ENCODE data around the gene KCND2.

The KCND2 gene

DNA sequence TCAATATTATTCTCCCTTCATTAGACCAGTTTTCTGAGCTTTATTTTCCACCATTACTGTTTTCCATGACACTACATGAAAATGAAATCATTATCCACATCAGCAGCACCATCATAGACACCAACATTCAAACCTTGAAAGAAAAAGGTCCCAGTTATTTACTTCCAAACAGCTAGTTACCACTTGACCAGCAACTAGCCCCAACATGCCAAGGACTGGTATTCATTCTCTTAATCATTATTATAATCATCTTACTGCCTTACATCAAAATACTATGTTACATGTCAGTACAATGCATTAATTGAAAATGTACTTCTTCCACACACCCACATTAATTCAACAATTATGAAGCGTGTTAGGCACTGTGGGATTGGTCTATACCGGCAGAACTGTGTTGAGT lies 385.5 kb downstream of the KCND2 start:
- no peak for DNase-seq (ENCODE audit: low read depth)
- TF ChIP-seq, protein P1, sequence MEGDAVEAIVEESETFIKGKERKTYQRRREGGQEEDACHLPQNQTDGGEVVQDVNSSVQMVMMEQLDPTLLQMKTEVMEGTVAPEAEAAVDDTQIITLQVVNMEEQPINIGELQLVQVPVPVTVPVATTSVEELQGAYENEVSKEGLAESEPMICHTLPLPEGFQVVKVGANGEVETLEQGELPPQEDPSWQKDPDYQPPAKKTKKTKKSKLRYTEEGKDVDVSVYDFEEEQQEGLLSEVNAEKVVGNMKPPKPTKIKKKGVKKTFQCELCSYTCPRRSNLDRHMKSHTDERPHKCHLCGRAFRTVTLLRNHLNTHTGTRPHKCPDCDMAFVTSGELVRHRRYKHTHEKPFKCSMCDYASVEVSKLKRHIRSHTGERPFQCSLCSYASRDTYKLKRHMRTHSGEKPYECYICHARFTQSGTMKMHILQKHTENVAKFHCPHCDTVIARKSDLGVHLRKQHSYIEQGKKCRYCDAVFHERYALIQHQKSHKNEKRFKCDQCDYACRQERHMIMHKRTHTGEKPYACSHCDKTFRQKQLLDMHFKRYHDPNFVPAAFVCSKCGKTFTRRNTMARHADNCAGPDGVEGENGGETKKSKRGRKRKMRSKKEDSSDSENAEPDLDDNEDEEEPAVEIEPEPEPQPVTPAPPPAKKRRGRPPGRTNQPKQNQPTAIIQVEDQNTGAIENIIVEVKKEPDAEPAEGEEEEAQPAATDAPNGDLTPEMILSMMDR (conservative IDR thresholded peaks at IDR 0.05; ENCODE audit: low read depth, low read length): no peak
- no peak overlapping the region for H3K4me3 ChIP-seq (ENCODE audit: low read length)

DNA sequence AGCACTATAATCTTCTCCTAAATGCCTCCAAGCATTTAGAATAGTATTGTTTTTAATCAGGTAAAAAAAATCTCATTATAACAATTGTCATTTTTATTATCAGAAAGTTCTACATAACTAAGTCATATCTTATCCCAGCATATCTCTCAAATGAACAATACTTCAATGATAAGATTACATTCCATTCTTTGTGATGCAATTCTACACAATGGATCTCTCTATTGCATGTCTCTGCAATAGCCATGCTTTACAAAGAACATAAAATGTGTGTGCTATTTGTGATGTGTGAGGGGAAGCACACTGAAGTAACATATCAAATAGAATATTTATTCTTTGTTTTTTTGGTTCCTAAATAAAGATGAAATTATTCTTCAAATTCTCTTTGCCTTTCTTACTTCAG lies 389.3 kb downstream of the KCND2 start:
- TF ChIP-seq, protein P1 (conservative IDR thresholded peaks at IDR 0.05; ENCODE audit: low read depth, low read length): no peak
- H3K4me3 ChIP-seq (ENCODE audit: low read length): no peak overlapping the region
- no peak for DNase-seq (ENCODE audit: low read depth)

DNA sequence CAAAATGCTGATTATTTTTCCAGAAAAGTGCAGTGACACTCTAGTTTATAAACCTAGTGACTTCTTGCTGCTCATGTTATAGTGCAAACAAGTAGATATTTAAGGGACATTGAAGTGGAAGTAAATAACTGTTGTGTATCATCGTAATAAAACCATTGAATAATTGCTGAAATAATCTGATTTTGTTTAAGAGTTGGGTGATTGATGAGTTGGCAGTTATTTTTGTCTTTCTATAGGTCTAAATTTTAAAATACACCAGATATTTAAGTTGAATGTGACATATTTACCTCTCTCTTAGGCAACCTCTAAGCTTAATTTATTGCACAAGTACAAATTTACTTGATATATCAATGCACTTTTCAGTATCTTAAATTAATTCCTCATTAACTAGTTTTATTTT lies 392.1 kb downstream of the KCND2 start:
- no peak overlapping the region for H3K4me3 ChIP-seq (ENCODE audit: low read length)
- TF ChIP-seq, protein P1 (conservative IDR thresholded peaks at IDR 0.05; ENCODE audit: low read depth, low read length): no peak
- DNase-seq (ENCODE audit: low read depth): no peak

DNA sequence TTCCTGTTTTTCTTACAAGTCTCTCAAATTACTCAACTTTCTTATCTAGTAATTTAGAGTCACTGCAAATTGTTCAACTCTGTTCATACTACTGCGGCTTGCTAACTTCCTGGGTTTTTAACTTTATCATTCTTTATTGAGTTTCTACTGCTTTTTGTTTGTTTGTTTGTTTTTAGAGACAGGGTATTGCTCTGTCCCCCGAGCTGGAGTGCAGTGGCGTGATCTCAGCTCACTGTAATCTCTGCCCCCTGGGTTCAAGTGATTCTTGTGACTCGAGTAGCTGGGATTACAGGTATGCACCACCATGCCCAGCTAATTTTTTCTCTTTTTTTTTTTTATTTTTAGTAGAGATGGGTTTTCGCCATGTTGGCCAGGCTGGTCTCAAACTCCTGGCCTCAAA lies 402.1 kb downstream of the KCND2 start:
- TF ChIP-seq, protein P1 (conservative IDR thresholded peaks at IDR 0.05; ENCODE audit: low read depth, low read length): no peak
- no peak for DNase-seq (ENCODE audit: low read depth)
- no peak overlapping the region for H3K4me3 ChIP-seq (ENCODE audit: low read length)

DNA sequence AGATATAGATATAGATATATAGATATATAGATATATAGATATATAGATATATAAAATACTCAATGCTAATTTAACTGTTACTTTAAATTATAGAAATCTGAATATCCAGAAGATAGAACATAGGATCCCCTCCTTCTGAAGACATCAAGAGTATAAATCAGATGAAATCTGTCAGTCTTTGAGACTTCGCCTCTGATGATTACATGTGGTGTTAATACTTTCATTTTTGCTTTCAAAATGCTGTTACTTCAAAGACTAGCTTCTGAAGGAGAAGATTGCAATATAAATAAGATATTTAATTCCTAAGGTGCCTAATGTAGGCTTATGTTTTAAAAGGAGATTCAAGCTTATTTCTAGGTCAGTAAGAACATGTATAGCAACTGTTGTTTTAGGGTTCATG lies 404.6 kb downstream of the KCND2 start:
- no peak for DNase-seq (ENCODE audit: low read depth)
- H3K4me3 ChIP-seq (ENCODE audit: low read length): no peak overlapping the region
- TF ChIP-seq, protein P1 (conservative IDR thresholded peaks at IDR 0.05; ENCODE audit: low read depth, low read length): no peak

DNA sequence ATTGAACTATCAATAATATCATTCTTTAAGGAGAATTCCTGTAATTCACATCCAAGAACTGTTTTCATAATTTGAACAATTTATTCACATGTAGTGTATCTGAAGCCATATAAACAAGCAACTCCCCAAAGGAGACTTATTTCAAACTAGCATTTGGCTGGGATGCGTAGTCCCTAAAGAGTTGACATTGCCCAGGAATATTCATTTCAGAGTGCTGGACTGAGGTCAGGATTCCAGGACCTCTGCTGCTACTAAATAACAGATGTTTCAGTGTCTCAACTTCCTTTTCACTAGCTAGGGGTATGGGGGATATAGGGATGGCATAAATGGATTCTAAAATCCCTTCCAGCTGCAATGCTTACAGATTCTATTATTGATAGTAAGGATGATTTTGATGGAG lies 408.0 kb downstream of the KCND2 start:
- TF ChIP-seq, protein P1 (conservative IDR thresholded peaks at IDR 0.05; ENCODE audit: low read depth, low read length): no peak

DNA sequence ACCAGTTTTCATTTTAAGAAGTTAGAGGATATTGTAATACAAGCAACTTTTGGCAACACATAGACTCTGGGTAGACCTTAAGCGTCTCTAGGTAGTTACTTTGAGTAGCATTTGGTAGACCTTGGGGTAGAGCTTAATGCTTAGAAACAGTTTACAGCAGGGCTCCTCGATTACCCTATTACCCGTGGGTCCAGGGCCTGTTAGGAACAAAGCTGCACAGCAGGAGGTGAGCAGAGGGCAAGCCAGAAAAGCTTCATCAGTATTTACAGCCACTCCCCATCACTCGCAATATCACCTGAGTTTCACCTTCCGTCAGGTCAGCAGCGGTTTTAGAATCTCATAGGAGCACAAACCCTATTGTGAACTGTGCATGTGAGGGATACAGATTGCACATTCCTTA lies 411.5 kb downstream of the KCND2 start:
- TF ChIP-seq, protein P1 (conservative IDR thresholded peaks at IDR 0.05; ENCODE audit: low read depth, low read length): no peak
- DNase-seq (ENCODE audit: low read depth): no peak
- H3K4me3 ChIP-seq (ENCODE audit: low read length): no peak overlapping the region

More for the DNA sequence above, 408.0 kb downstream of the KCND2 start:
- H3K4me3 ChIP-seq (ENCODE audit: low read length): no peak overlapping the region
- no peak for DNase-seq (ENCODE audit: low read depth)
